GM21515 (cell line): ENCODE measurements around the gene KCNT2.
A peak's percentile ranks its signal among the peaks of the same experiment; 100 is the strongest.

ENCODE experiments used
- ATAC-seq: cut with Tn5 transposase; IDR thresholded peaks from one replicate; pipeline ENCODE4 v1.9.1; 2021; ENCODE audit not compliant: unreplicated experiment

KCNT2 gene

GRCh38 chr1:196401891-196402290 lies 206.3 kb downstream of the KCNT2 start:
- no peak for ATAC-seq

DNA sequence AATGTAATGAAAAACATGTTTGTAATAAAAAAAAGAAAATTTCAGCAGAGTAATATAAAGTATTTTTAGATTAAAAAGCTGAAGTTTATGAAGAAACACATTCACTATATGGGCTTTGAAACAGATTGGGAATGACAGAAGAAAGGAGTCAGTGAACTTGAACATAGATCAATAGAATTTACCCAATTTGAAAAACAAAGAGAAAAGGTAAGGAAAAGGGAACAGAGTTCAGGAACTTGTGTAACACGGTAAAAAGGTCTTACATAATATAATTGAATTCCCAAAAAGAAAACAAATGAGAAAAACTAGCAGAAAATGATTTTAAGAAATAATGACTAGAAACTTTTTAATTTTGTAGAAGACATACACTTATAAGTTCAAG lies 206.8 kb downstream of the KCNT2 start:
- no peak for ATAC-seq

GRCh38 chr1:196400478-196401451 lies 207.5 kb downstream of the KCNT2 start:
- no peak for ATAC-seq

GRCh38 chr1:196399713-196400112 lies 208.5 kb downstream of the KCNT2 start:
- no peak for ATAC-seq

DNA sequence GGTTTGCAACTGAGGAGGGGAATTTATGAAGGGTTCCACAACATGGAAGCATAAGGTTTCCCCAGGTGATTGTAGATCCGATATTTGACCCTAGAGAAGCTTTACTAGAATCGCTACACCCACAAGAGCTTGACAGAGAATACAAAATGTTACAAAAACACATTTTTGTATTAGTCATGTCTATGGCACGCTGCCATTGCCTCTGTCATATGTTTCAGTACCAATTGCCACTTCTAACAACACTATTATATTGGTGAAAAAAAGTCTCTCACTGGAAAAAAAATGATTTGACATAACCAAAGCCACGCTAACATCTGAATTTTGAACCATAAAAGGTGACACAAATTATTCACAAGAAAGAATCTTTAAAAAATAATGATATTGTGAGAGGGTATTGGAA lies 214.5 kb downstream of the KCNT2 start:
- ATAC-seq = no peak

- ATAC-seq = no peak
Measured at GRCh38 chr1:196393282-196393681, 215.0 kb downstream of the KCNT2 start.

DNA sequence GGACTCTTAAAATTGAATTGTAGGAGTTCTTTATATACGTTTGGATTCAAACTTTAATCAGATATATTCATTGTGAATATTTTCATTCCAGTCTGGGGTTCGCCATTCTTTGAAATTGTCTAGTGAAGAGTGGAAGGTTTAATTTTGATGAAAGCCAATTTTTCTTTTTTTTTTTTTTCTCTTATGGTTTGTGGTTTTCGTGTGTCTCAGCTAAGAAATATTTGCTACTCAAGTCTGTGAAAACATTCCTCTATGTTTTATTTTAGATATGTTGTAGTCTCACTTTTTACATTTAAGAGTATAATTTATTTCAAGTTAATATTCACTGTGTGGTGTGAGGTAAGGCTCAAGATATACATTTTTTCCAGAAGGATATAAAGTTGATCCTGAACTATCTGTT lies 220.5 kb downstream of the KCNT2 start:
- ATAC-seq = no peak

DNA sequence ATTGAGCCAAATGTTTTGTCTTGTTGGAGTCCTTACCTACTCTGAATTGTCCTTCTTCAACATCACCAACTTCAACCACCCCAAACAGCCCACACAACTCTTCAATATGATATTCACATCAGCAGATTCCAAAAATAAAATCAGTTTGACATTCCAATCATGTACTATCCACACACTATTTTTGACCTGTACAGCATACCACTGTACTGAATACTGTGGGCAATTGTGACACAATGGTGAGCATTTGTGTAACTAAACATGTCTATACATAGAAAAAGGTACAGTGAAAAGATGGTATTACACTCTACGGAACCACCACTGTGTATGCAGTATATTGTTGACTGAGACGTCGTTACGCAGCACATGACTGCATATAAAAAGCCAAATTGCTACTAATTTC lies 223.1 kb downstream of the KCNT2 start:
- no peak for ATAC-seq

DNA sequence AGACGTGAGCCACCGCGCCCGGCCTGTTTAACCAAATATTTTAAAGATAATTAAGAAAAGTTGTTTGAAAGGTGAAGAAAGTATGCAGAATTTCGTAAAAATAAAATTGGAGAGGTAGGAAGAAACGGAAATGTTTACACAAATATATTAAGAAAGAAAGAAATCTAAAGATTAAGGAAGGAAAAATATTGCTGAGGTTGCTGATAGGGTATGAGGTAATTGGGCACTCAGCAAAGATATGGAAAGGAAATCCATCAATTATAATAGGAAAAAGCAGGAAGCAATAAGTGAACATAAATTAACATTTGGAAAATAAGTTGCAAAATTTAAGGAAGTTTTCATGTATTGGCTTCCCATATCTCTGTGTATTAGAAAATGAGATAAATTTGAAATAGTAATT lies 225.9 kb downstream of the KCNT2 start:
- no peak for ATAC-seq

GRCh38 chr1:196381544-196381943 lies 226.7 kb downstream of the KCNT2 start:
- no peak for ATAC-seq

GRCh38 chr1:196380316-196380715 lies 227.9 kb downstream of the KCNT2 start:
- no peak for ATAC-seq

DNA sequence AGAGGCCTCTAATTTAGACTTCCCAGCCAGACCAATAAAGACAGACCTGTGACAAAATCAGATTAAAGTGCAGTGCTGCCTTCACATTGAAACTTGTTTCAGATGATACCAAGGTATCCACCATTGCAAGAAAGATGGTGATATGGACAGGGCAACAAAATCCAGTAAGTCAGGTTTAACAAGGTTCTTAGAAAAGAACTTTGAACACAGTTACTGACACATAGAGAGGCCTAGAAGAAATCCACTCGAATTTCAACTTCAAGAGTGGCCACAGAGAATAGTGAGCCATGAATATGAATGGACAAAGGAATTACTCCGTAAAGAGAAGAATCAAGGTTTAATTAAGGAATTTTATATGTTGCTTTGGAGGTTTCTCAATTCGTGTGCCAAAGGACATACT lies 230.4 kb downstream of the KCNT2 start:
- no peak for ATAC-seq

DNA sequence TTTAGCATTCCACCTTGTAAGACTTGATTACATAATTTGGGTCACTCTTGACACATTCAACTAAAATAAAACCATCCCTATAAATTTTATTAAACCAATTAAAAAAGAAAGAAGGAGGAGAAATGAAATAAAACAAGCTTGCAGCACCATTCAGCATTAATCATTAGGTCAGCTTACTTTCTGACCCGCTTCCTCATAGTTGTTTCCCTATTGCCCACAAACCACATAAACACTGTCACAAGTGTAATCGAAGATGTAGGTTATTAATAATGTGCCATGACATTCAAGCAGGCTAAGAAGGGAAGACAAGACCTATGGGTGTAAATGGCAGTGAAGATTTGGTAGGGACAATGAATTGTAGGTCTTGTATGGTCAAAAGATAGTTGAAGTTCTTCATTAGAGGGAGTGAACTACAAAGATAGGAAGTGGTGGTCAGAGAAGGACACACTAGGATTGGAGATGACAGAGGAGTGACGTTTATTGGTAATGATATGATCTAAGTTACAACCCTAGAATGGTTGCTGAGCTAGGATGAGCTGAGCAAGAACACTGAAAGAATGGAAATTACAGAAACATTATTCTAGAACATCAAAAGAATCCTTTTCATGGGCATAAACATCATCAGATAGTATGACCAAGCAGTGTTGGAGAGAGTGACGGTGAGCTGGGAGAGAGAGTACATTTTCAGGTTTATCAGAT lies 231.5 kb downstream of the KCNT2 start:
- no peak for ATAC-seq

- no peak for ATAC-seq
Measured at GRCh38 chr1:196373798-196374197, 234.4 kb downstream of the KCNT2 start.

DNA sequence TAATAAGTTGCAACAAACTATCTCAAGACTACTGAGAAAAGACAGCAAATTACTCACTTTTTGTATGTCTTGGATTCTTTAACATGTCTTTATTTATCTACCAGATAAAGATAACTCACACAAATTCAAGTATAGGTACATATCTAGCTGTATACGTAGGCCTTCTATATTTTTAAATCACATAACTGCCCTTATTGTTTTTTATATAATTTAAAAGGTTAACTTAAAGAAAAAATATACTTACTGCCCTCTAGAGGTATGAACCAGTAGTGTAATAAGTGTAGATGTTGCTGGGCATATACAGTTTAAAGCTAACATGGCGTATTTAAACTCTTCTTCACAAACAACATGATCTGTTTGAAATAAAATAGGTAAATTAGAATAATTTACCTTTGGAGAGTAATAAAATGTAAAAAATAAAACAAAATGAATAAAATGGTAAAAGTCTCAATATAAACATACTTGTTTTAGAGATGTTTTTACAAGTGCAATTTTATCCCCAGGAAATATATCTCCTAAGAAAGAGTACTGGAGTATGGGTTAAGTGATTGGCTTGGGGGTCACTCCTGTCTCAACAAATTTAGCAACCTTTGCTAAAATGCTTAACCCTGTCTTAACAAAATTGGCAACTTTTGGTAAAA lies 235.2 kb downstream of the KCNT2 start:
- peak; percentile 93 for ATAC-seq

GRCh38 chr1:196367838-196368237 lies 240.4 kb downstream of the KCNT2 start:
- no peak for ATAC-seq

DNA sequence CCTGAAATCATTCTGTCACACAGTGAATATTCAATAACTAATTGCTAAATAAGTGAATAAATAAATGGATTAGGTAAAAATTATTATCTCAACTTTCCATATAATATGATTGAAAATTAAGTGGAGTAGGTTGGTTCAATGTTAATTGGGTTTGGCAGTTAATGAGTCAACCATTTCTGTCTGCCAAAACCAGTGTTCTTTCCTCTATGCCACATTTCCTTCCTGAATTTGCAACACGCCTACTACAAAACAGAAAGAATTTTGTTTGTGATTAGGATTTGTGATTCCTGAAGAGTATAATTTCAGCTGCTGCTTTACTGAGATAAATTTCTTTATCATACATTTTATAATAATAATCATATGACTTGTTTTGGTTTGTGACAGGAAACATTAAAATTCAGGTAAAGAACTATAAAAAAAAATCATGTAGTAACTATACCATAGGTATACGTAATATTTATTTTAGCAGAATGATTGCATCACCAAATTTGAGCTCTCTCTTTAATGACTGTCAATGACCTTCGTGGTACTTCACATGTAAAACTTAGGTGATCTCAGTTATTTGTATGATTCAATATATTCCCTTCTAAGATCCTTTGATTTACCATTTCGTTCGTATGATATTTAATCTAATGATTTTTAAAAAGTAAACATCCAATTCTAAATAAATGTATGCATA lies 241.3 kb downstream of the KCNT2 start:
- ATAC-seq = no peak

- ATAC-seq = no peak
Measured at GRCh38 chr1:196361112-196361714, 247.0 kb downstream of the KCNT2 start.

- no peak for ATAC-seq
Measured at GRCh38 chr1:196357913-196358312, 250.3 kb downstream of the KCNT2 start.

DNA sequence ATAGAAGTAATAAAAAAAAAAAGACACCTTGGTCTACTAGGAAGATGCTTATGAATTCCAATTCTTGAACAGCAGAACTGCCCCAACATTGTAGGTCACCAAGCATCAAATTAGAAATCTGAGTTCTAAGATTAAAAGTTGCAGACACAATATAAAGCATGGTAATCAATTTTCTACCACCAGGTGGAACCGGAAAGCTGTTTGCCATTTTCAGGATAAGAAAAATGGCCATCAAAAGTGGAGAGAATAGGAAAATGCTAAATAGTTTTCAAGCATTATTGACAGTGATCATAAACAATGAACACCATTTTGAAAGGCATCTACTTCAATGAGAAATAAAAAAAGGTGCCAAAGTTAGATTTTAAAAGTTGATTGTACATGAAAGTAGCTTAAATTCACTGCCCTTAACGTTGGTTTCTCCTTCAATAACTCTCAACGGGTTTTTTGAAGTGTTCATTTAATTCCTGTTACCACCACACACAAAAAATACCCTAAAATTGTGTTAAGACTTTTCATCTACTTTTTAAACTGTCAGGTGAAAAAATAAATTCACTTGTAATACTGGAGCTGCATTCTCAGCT lies 252.9 kb downstream of the KCNT2 start:
- no peak for ATAC-seq
